GM19099 (cell line): ENCODE measurements around the gene CNGB1.

Experiments
- POLR2A ChIP-seq: IDR thresholded peaks from 3 replicates; pipeline ENCODE4 v1.6.1; 2011; ENCODE audit warnings: low read depth; ENCODE audit not compliant: insufficient read length; ENCODE audit errors: extremely low read depth

CNGB1 gene

GRCh38 chr16:57937861-57938260, 33.1 kb downstream of the CNGB1 start:
- no peak for TF ChIP-seq POLR2A

- TF ChIP-seq POLR2A = no peak
Observed at GRCh38 chr16:57935904-57936303, 35.0 kb downstream of the CNGB1 start.

DNA sequence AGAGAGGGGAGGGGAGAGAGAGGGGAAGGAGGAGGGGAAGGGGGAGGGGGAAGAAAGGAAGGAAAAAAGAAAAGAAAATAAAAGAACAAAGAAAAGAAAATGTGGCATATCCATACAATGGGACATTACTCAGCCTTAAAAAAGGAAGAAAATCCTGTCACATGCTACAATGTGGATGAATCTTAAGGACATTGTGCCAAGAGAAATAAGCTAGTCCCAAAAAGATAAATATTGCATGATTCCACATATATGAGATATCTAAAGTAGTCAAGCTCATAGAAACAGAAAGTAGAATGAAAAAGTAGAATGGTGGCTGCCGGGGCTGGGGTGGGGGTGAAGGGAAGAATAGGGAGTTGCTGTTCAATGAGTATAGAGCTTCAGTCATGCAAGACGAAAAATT, 40.4 kb downstream of the CNGB1 start:
- no peak for TF ChIP-seq POLR2A

- no peak for TF ChIP-seq POLR2A
Observed at GRCh38 chr16:57929250-57929649, 41.7 kb downstream of the CNGB1 start.

DNA sequence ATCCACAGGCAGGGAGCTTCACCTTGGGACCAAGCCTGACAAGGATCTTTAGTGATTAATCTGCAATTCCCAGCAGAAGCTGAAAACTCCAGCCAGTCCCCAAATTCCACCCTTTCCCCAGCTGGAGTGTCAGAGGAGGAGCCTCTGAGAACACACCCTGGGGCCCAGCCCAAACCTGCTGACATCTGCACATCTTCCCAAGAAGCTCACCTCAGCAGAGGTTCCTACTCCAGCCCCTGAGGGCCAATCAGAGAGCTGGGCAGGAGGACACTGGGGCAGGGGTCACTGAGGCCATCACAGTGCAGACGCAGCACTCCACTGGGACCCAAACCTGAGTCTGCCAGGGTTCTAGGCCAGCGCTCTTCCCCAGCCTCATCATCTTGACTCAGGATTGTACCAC, 44.9 kb downstream of the CNGB1 start:
- no peak for TF ChIP-seq POLR2A

- no peak for TF ChIP-seq POLR2A
Observed at GRCh38 chr16:57925310-57925709, 45.6 kb downstream of the CNGB1 start.

GRCh38 chr16:57924514-57924913, 46.4 kb downstream of the CNGB1 start:
- no peak for TF ChIP-seq POLR2A

GRCh38 chr16:57923841-57924240, 47.1 kb downstream of the CNGB1 start:
- TF ChIP-seq POLR2A = no peak

- TF ChIP-seq POLR2A = no peak
Observed at GRCh38 chr16:57923418-57923817, 47.5 kb downstream of the CNGB1 start.

DNA sequence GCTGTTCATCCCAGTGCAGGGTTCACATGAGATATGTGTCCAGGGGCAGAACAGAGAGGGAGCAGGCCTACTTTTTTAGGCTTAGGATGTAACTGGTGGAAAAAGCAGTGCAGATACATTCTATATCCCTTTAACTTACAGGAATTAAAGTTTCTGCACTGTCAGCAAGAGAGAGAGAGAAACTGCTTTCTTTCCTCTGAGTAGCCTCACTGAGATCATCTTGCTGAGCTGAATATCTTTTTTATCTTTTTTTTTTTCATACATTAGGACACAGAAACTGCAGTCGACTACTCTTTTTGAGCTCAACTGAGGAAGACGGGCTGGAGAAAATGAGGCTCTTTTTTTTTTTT, 50.1 kb downstream of the CNGB1 start:
- TF ChIP-seq POLR2A = no peak

- no peak for TF ChIP-seq POLR2A
Observed at GRCh38 chr16:57920215-57920879, 50.6 kb downstream of the CNGB1 start.

DNA sequence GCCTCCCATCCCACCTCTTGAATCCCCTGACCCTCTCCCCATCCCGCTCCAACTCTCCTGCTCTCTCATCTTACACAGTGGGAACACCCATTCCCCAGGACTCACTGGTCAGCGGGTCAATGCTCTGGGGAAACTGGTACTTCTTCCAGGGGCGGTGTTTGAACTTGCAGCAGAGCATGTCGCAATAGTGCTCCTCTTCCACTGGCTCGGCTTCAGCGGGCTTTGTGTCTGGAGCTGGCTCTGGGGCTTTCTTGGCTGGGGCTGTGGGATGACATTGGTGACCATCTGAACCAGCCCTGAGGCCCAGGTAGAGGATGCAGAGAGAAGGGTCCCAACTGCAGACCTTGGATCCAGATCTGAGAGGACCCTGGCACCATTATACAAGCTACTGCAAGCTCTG, 51.9 kb downstream of the CNGB1 start:
- TF ChIP-seq POLR2A = no peak

DNA sequence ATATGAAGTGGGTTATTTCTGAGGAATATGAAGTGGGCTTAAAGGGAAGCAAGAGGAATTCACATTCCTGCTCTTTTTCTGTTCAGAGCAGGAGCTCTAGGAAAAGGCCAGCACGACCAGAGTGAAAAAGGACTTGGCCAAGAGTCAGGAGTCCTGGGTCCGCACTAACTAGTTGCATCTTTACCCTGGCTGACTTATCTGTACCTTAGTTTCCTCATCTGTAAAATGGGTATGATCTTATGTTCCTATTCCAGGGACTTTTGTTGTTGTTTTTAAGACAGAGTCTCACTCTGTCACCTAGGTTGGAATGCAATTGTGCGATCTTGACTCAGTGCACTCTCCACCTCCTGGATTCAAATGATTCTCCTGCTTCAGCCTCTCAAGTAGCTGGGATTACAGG, 52.5 kb downstream of the CNGB1 start:
- TF ChIP-seq POLR2A = no peak

DNA sequence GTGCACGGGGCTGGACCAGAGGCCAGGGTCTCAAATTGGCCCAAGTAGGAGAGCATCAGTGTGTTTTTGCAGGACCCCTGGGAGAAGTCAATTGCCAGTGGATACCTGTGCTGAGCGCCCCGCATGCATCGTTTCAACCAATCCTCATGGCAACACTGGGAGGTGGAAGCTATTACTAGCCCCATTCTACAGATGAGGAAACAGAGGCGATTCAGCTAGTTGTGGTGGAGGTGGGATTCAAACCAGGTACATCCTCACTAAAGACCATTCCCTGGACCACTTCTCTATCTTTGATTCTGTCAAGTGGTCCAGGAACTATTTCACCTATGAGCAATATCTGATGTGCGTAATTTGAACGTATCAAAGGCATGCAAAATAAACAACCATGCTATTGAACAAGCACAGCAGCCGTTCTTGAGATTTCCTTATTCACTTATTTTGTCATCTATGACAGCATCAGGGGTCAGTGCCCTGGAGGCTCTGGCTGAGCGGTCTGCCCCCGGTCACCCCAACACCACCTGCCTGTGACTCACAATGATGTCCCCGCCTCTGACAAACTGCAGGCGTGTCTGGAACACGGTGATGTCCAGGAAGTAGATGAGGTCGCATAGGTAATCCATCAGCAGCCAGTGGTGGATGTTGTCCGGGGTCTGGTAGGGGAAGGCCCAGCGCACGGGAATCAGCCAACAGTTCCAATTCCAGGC, 54.0 kb downstream of the CNGB1 start:
- no peak for TF ChIP-seq POLR2A

- TF ChIP-seq POLR2A = no peak
Observed at GRCh38 chr16:57915811-57916488, 55.0 kb downstream of the CNGB1 start.

GRCh38 chr16:57915267-57915666, 55.7 kb downstream of the CNGB1 start:
- TF ChIP-seq POLR2A = no peak
